ENCODE measurements around the gene DRAXIN. TPM values are rescaled to one million over a fixed set of nuclear protein-coding genes. Genes with fewer than 3 reads are reported as not detected.
A peak's percentile ranks its signal among the peaks of the same experiment; 100 is the strongest.

DRAXIN gene
- 4.0 and 7.0 TPM in 2 replicates for total RNA-seq (2014; rRNA removed; shearing (Covaris generic))

DNA sequence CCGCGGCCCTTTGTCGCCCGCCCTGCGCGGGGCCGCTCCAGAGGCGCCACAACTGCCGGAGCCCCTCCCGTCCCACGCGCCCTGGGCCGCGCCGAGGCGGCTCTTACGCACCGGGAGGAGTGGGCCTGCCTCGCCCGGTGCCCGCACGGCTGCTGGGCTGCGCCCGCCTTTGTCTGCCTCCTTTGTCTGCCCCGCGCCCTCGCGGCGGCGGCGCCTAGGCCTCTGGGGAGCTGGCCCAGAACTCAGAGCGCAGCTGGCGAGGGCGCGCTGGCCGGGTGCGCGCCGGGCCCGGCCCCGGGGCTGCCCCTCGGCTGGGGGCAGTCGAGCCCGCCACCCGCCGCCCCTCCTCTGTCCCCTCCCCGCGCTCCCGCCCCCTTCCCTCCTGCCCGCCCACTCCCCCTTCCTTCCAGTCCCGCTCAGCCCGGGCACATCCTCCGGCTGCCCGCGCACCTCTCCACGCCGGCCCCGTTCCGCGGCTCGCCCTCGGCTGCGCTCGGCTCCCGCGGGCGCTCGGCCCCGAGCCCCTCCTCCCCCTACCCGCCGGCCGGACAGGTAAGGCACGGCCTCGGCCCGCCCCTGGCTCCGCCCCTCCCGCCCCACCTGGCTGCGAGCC lies at the start of gene DRAXIN:
Gene DRAXIN, plus strand, starts transcription at position 409 of the 613 bp plus-strand sequence. CDS start 14,549 bp downstream, outside the sequence.
- DNase-seq (ENCODE audit: low spot score): no peak

DNA sequence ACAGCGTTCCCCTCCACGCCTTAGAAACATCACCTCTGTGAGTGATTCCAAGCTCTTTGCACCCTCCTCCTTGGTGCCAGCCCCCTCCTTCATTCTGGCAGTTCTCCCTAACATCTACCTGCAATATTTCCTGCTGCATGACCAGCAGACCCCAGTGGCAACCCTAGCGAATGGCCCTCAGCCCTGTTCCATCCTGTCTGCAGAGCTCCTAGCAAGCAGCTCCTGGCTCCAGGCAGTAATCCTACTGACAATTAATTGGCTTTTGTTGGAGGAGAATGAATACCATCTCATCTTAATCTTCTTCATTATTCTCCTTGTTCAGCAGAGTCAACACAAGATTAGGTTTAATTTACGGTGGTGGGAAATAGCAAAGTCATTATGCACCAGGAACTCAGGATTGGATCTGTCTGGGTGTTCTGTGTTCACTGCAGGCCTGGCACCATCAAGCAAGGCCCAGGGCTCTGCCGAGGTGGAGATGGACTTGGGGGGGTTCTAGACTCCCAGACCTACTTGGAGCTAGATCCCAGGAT lies 49.7 kb upstream of the DRAXIN start:
- no peak for DNase-seq (ENCODE audit: low spot score)

DNA sequence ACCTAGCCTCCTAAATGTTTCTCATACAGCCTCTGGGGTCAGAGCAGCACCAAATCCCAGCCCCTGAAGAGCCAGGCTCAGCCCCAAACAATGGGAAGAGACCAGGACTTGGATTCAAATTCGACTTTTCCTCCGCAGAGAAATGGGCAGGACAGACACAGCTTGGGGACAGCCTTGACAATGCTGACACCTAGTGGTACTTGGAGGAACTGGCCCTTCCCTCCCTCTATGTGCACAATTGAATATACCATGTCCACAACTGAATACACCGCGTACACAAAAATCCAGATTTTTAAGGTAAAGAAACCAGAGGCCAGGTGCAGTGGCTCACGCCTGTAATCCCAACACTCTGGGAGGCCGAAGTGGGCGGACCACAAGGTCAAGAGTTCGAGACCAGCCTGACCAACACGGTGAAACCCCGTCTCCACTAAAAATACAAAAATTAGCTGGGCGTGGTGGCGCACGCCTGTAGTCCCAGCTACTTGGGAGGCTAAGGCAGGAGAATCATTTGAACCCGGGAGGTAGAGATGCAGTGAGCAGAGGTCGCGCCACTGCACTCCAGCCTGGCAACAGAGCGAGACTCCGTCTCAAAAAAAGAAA lies 49.0 kb upstream of the DRAXIN start:
- DNase-seq (ENCODE audit: low spot score): peak; percentile 41

DNA sequence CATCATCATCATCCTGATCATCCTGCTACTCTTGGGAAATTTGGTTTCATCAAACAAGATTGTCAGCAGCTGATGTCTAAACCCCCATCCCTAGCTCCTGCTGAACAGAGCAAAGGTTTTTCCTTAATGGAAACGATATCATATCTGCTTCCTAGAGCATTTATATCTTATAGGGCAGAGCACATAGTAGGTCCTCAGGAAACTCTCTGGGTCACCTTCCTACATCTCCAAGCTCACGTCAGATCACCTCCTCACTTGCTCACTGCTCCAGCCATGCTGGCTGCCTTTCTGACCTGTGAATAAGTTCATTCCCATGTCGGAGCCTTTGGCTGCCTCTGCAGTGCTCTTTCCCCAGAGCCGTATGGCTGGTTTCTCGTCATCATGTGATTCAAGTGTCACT lies 47.7 kb upstream of the DRAXIN start:
- no peak for DNase-seq (ENCODE audit: low spot score)

- DNase-seq (ENCODE audit: low spot score): no peak
Observed at GRCh38 chr1:11645270-11645669, 46.2 kb upstream of the DRAXIN start.

GRCh38 chr1:11645670-11646265 lies 45.7 kb upstream of the DRAXIN start:
- peak; percentile 46 for DNase-seq (ENCODE audit: low spot score)

GRCh38 chr1:11646317-11646716 lies 45.2 kb upstream of the DRAXIN start:
- no peak for DNase-seq (ENCODE audit: low spot score)

DNA sequence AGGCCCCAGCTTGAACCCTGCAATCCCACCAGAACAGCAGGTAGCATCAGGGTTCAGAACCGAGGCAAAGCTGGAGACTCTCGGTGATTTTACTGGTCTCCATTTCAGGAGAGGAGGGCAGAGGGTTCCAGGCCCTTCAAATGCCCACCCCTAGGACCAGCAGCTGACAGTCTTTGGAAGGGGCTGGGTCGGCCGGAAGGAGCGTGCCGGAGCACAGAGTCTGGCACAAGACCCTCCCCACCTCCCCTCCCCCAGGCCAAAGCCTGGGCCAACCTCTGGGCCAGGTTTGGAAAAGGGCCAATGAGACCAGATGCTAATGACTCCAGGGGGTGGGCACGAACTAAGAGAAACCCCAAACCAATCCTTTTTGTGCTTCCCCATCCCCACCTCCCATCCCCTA lies 44.2 kb upstream of the DRAXIN start:
- DNase-seq (ENCODE audit: low spot score): no peak

- DNase-seq (ENCODE audit: low spot score): no peak
Observed at GRCh38 chr1:11648039-11648438, 43.5 kb upstream of the DRAXIN start.

- no peak for DNase-seq (ENCODE audit: low spot score)
Observed at GRCh38 chr1:11648732-11649158, 42.8 kb upstream of the DRAXIN start.

DNA sequence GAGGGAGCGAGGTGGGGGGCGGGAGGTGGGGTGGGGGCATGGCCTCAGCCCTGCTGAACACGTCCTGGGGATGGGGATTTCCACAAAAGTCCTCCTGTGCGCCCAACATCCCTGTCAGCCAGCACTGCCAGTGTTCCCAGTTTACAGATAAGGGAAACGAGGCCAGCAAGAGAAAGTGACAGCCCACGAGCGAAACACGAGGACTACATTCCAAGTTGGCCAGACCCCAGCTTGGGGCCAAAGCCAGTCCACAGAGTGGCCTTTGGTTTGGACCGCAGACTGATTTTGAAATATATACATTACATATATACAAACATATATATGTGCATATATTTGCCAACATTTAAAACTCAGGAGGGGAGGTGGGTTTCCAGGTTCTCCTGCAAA lies 42.3 kb upstream of the DRAXIN start:
- DNase-seq (ENCODE audit: low spot score): no peak

DNA sequence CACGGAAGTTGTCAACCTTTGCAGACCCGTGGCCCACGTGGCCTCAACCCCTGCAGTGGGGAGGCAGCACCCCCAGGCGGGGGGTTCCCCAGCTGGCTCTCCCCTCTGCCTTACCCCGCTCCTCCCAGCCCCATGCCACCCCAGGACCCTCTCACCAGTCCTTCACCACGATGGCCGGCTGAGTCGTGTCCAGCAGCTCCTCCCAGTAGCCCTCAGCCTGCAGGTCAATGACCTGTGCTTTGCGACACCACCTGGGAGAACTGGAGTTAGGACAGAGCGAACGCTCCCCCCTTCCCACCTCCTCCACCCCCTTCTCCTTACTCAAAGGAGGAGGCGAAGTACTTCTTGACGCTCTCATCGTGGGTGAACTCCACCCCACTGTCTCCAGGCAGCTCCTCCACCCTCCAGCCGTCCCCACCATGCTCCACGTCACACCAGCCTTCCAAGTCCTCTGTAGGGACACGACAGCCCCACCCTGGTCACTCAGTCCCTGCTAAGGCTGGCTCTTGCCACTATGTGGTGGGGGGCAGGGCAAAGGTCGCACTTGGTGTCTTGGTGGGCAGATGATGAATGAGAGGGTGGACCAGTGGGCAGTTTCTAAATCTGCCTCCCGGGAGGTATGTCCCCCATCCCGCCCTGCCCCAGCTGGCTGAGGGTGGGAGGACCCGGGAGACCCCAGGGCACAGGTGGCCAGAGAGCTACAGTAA lies 41.7 kb upstream of the DRAXIN start:
- DNase-seq (ENCODE audit: low spot score): no peak

- peak; percentile 54 for DNase-seq (ENCODE audit: low spot score)
Observed at GRCh38 chr1:11650331-11650991, 41.0 kb upstream of the DRAXIN start.

DNA sequence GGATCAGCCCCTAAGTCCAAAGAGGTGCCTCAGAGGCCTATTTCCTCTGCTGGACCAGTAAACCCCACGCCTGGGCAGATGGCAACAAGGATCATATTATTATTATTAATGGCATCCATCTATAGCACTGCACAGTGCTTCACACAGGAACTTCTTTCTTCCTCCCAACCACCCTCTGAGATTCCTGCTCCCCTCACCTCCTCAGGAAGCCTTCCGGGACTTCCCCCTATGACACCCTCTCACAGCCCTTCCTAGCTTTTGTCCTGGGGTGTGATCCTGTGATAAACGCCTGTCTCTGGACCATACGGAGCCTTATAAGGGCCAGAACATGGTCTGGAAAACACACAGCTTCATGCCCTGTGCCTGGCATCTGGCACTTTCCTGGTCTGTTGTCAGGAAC lies 40.5 kb upstream of the DRAXIN start:
- no peak for DNase-seq (ENCODE audit: low spot score)

DNA sequence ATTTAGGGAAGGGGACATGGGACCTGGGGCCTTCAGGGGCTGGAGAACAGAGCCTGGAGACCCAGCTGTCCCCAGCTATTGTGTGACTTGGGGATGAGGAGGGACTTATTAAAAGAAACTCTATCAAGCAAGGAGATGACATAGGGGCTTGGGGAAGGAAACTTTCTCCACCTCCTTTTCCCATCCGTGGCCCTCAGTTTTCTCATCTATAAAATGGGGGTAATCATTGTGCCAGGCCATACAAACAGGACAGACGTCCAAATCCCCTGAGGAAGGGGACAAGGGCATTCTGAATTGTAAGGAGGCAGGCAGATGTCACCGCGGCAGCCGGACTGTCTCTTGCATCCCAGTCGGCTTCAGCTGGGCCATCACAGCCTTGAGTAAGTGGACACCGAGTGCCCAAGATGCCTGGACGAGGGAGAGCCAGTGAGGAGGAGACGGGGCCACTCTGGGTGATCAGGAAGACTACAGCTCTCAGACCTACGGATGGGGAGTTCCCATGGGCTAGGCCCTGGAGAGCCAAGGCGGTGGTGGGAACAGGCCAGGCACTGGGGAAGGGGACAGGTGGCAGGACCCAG lies 39.2 kb upstream of the DRAXIN start:
- no peak for DNase-seq (ENCODE audit: low spot score)

DNA sequence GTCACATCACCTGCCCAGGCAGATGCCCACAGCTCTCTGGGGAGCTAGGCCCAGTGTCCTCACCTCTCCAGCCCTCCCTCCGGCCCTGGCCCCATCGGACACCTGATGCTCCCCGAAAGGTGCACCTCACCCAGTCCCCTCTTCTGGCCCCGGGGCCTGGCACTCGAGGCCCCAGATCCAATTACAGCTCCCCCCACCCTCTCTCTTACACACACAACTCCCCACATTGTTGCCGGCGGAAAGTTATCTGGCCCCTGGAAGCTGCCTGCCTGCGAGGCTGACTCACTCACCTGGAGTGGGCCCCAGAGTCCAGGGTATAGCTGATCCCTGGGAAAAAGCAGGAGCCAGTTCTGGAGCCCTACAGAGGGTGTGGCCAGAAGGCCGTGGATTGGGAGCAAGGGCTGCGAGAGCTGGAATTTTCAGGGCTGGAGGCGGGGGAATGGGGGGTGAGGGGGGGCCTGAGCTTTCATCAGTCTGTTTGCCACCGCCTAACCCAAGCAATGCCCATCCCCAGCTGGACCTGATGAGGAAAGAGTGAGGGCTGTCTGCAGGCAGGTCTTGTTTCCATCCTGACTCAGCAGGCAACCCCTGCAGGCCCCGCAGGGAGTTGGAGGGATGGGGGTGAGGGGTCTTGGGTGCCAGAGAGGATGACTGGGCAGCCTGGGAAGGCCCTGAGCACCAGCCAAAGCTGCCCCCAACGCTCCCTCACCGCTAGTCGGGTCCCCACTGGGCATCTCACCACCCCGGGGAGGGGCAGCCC lies 38.2 kb upstream of the DRAXIN start:
- peak; percentile 55 for DNase-seq (ENCODE audit: low spot score)

- no peak for DNase-seq (ENCODE audit: low spot score)
Observed at GRCh38 chr1:11653861-11654136, 37.7 kb upstream of the DRAXIN start.

DNA sequence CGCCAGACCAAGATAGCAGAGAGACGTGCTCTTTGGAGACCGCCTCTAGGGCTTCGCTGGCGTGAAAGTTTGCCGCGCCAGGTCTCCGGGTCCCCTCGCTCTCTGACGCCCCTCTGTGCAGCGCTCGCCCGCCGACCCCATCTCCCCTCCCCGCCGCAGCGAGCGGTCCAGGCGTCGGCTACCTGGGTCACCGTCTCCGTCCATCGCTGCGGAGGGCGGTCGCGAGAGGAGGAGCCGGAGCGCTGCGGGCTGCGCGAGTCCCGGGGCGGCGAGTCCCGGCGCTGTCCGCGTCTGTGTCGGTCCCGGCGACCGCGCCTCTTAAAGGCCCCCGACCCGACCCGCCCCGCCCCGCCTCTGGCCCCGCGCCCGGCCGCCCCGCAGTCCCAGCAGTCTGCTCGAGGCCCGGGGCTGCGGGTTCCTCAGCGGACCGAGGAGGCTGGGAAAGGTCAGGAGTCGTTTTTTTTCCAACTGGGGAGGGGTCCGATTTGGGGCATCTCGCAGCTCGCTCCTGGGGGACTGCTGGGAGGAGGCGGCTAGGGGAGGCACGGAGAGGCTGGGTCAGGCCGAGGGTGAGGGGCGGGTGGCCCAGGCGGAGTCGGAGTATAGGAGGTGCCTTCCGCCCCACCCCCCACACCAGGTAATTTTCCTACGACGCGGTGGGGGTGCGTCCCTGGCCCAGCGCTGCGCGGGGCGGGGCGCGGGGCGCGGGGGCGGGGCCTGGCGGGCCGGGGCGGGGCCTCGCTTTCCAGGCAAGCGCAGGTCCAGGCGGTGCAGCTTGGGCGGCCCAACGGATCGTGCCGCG lies 37.2 kb upstream of the DRAXIN start, which contains the start of the genes FBXO2 and FBXO44:
Gene FBXO2, minus strand, starts transcription at position 293 of the 802 bp plus-strand sequence. Its CDS starts 89 bp downstream, at position 204.
Gene FBXO44, plus strand, starts transcription at position 741 of the 802 bp plus-strand sequence. CDS start 959 bp downstream, outside the sequence.
- no peak for DNase-seq (ENCODE audit: low spot score)

GRCh38 chr1:11654939-11655808 lies 36.3 kb upstream of the DRAXIN start:
- no peak for DNase-seq (ENCODE audit: low spot score)
